DND-41 (cell line): ENCODE results near the gene LILRB5.

Experiments
- EZH2 ChIP-seq: IDR thresholded peaks from 3 replicates; pipeline ENCODE4 v1.6.1; 2012; ENCODE audit warnings: borderline replicate concordance, low read depth, mild to moderate bottlenecking, moderate library complexity, low read length, inconsistent platforms; ENCODE audit not compliant: severe bottlenecking
- TF ChIP-seq, protein P1 (sequence below): IDR thresholded peaks from 2 replicates; pipeline ENCODE4 v1.5.1; 2012; ENCODE audit warnings: borderline replicate concordance, low read length, moderate library complexity, mild to moderate bottlenecking; ENCODE audit not compliant: poor library complexity, severe bottlenecking; ENCODE audit errors: extremely low read depth

DNA sequence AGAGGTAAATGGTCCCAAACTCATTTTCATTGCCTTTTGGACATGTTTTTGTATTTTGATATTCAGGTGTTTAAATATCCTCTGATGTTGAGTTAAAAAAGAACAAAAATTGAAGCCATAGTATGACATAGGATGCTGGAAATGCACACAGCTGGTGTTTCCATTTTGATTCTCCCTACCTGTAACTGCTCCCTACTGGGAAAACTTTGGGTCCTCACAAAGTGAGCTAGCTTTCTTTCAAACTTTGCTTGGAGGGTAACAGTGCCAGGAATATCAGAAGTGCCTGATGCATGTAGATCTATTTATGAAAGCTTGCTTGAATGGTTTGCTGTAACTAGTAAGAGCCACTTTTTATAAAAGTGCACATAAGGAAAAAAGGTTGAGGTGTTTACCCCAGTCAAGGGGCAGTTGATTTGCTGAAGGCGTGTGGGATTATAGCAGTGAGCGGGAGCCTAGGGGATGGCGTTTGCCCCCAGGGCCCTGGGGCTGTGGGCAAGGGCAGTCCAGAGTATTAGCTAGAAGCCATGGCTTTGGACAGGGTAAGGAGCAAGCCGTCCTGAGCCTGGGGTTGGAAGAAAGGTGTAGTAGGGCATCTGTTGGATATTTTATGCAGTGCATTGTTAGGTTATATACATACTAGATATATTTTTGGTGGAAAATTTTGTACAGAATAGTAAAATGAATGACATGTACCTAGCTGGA lies 52.2 kb downstream of the LILRB5 start:
- TF ChIP-seq, protein P1, sequence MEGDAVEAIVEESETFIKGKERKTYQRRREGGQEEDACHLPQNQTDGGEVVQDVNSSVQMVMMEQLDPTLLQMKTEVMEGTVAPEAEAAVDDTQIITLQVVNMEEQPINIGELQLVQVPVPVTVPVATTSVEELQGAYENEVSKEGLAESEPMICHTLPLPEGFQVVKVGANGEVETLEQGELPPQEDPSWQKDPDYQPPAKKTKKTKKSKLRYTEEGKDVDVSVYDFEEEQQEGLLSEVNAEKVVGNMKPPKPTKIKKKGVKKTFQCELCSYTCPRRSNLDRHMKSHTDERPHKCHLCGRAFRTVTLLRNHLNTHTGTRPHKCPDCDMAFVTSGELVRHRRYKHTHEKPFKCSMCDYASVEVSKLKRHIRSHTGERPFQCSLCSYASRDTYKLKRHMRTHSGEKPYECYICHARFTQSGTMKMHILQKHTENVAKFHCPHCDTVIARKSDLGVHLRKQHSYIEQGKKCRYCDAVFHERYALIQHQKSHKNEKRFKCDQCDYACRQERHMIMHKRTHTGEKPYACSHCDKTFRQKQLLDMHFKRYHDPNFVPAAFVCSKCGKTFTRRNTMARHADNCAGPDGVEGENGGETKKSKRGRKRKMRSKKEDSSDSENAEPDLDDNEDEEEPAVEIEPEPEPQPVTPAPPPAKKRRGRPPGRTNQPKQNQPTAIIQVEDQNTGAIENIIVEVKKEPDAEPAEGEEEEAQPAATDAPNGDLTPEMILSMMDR, result no peak
- no peak for TF ChIP-seq EZH2
